ENCODE data around the gene PKM.

The PKM gene

GRCh38 chr15:72235298-72235697 lies 4.3 kb upstream of the PKM start:
- DNase-seq (ENCODE audit: low read depth, low spot score): no peak

- DNase-seq (ENCODE audit: low read depth, low spot score): no peak
Observed at GRCh38 chr15:72233769-72234168, 2.8 kb upstream of the PKM start.

- DNase-seq (ENCODE audit: low read depth, low spot score): no peak
Observed at GRCh38 chr15:72231833-72232478, 966 bp upstream of the PKM start.

GRCh38 chr15:72230197-72231065 lies 559 bp downstream of the PKM start:
- peak; percentile 52 for DNase-seq (ENCODE audit: low read depth, low spot score)

GRCh38 chr15:72229947-72230196 lies 1.1 kb downstream of the PKM start:
- no peak for DNase-seq (ENCODE audit: low read depth, low spot score)

- DNase-seq (ENCODE audit: low read depth, low spot score): no peak
Observed at GRCh38 chr15:72229076-72229946, 1.7 kb downstream of the PKM start.

- DNase-seq (ENCODE audit: low read depth, low spot score): peak; percentile 13
Observed at GRCh38 chr15:72227720-72228119, 3.3 kb downstream of the PKM start.

GRCh38 chr15:72227192-72227586 lies 3.8 kb downstream of the PKM start:
- DNase-seq (ENCODE audit: low read depth, low spot score): peak; percentile 18

GRCh38 chr15:72223278-72223677 lies 7.7 kb downstream of the PKM start:
- DNase-seq (ENCODE audit: low read depth, low spot score): no peak

- no peak for DNase-seq (ENCODE audit: low read depth, low spot score)
Observed at GRCh38 chr15:72222393-72222792, 8.6 kb downstream of the PKM start.

- DNase-seq (ENCODE audit: low read depth, low spot score): no peak
Observed at GRCh38 chr15:72220687-72221086, 10.3 kb downstream of the PKM start.

- no peak for DNase-seq (ENCODE audit: low read depth, low spot score)
Observed at GRCh38 chr15:72217216-72217615, 13.8 kb downstream of the PKM start.

GRCh38 chr15:72216079-72216478 lies 14.9 kb downstream of the PKM start:
- DNase-seq (ENCODE audit: low read depth, low spot score): no peak

- DNase-seq (ENCODE audit: low read depth, low spot score): no peak
Observed at GRCh38 chr15:72207558-72208085, 23.4 kb downstream of the PKM start.

GRCh38 chr15:72206677-72207000 lies 24.4 kb downstream of the PKM start:
- DNase-seq (ENCODE audit: low read depth, low spot score): no peak

- no peak for DNase-seq (ENCODE audit: low read depth, low spot score)
Observed at GRCh38 chr15:72205896-72206676, 24.9 kb downstream of the PKM start.

- no peak for DNase-seq (ENCODE audit: low read depth, low spot score)
Observed at GRCh38 chr15:72205273-72205672, 25.7 kb downstream of the PKM start.

- DNase-seq (ENCODE audit: low read depth, low spot score): no peak
Observed at GRCh38 chr15:72203507-72203837, 27.5 kb downstream of the PKM start.

GRCh38 chr15:72202801-72203506 lies 28.0 kb downstream of the PKM start:
- DNase-seq (ENCODE audit: low read depth, low spot score): no peak

GRCh38 chr15:72202302-72202701 lies 28.7 kb downstream of the PKM start:
- DNase-seq (ENCODE audit: low read depth, low spot score): no peak

- no peak for DNase-seq (ENCODE audit: low read depth, low spot score)
Observed at GRCh38 chr15:72201391-72201921, 29.5 kb downstream of the PKM start.

All from activated CD4-positive, CD25-positive, alpha-beta regulatory T cell treated with anti-CD3 and anti-CD28 coated beads, Interleukin-2, amount 50 U/mL, for 16 hours (primary cell).